Esophagus (tissue), 2 donors: Measurements from ENCODE around the gene JMJD8. TPM values are rescaled to one million over a fixed set of nuclear protein-coding genes. Genes with fewer than 3 reads are reported as not detected.

ENCODE experiments used
- H3K27ac ChIP-seq, 2 donors: one replicate each; pipeline ENCODE4 v1.5.1; 2013; ENCODE audit warnings: low read depth in 2 of 2, mild to moderate bottlenecking in 2 of 2, inconsistent platforms in 1 of 2, low read length in 1 of 2, moderate library complexity in 1 of 2
- H3K27me3 ChIP-seq, 2 donors: one replicate each; pipeline ENCODE4 v1.6.1; 2013; ENCODE audit warnings: low read length in 2 of 2, control low read depth in 1 of 2, mild to moderate bottlenecking in 1 of 2; ENCODE audit not compliant: insufficient read depth in 2 of 2, control insufficient read depth in 1 of 2
- H3K36me3 ChIP-seq, 2 donors: one replicate each; pipeline ENCODE4 v1.6.1; 2013; ENCODE audit warnings: low read length in 1 of 2; ENCODE audit not compliant: control insufficient read depth in 2 of 2, insufficient read depth in 2 of 2
- H3K4me1 ChIP-seq, 2 donors: one replicate each; pipeline ENCODE4 v1.6.1; 2013; ENCODE audit warnings: low read length in 1 of 2; ENCODE audit not compliant: control insufficient read depth in 2 of 2, insufficient read depth in 2 of 2
- H3K4me3 ChIP-seq, 2 donors: one replicate each; pipeline ENCODE4 v1.5.1; 2013; ENCODE audit warnings: low read length in 2 of 2, mild to moderate bottlenecking in 2 of 2, low read depth in 1 of 2, moderate library complexity in 1 of 2
- H3K9me3 ChIP-seq, 2 donors: one replicate each; pipeline ENCODE4 v1.6.1; 2013; ENCODE audit warnings: mild to moderate bottlenecking in 2 of 2, low read depth in 1 of 2, low read length in 1 of 2, moderate library complexity in 1 of 2; ENCODE audit not compliant: control insufficient read depth in 2 of 2, insufficient read depth in 1 of 2
- WGBS, 2 donors: extraction: QIAGEN DNeasy Blood & Tissue Kit; methylation state at CpG; one replicate each; pipeline ENCODE4 v1.1.7; 2013; 5-methylcytosine and 5-hydroxymethylcytosine counted together
- polyA plus RNA-seq, 2 donors: library from polyadenylated mRNA; stranded (reverse); fragments of 200-250 nt; gene quantifications; one replicate each; pipeline ENCODE4 v1.2.3, GENCODE V29; 2013
- donor health status: healthy with polysubstance abuse.
- donor health status: Bipolar disorder and iron deficiency.

The JMJD8 gene
- polyA plus RNA-seq, 2 donors, result 41.0 to 55.4 TPM

DNA sequence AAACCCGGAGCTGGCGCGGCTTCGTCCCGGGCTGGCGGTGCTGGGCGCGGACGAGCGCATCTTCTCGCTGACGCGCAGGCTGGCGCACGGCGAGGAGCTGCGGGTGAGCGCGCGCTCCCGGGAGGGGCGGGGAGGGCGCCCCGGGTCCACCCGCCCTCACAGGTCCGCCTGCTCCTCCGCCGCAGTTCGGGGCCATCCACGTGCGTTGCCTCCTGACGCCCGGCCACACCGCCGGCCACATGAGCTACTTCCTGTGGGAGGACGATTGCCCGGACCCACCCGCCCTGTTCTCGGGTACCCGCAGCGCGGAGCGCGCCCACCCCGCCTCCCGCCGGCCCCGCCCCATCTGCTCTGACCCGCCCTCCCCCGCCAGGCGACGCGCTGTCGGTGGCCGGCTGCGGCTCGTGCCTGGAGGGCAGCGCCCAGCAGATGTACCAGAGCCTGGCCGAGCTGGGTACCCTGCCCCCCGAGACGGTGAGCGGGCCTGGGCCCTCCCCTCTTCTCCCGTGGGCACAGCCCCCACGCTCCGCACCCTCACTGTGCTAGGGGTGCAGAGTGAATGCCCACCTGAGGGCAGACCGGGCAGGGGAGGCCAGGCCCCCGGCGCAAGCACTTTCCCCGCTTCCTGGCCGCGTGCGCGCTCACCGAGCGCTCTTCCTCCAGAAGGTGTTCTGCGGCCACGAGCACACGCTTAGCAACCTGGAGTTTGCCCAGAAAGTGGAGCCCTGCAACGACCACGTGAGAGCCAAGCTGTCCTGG is 44.2 kb upstream of the JMJD8 start:
- peaks cover 0 to 18% of the 10 kb centered on the region in 2 donors for H3K36me3 ChIP-seq
- peak overlapping the region; percentile 26 to 34 for H3K4me3 ChIP-seq
- H3K27ac ChIP-seq, result no peak overlapping the region
- peaks cover 5 to 22% of the 10 kb centered on the region in 2 donors for H3K4me1 ChIP-seq
- 1% methylated on average over 27 to 80 of the region's 80 CpGs for WGBS, 2 donors
- H3K9me3 ChIP-seq, result no peaks in the 10 kb centered on the region
- peaks cover 0 to 8% of the 10 kb centered on the region in 2 donors for H3K27me3 ChIP-seq

DNA sequence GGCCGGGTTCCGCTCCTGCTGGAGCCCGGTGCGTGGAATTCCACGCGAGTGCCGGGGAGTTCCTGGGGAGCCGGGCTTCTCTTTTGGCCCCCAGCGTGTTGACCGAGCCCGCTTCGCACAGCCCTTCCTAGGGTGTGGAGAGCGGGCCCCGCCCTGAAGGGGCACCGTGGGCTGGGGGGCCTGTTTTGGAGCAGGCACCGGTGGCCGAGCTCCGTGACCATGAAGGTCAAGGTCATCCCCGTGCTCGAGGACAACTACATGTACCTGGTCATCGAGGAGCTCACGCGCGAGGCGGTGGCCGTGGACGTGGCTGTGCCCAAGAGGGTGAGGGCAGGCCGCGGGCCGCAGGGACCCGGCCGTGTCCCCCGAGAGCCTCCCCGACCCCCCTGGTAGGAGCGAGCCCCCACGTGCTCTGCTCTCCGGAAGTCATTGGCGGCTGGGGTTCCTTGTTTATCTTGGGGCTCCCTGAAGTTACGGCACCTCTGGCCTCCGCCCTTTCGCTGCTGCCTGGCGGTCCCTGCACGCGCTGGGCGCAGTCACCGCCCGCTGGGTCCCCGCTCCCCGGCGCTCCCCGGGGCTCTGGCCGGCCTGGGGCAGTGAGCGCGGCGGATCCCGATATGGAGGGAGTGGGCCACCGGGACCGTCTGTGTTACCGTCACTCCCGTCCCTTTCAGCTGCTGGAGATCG is 43.3 kb upstream of the JMJD8 start:
- H3K9me3 ChIP-seq, result no peaks in the 10 kb centered on the region
- 1% methylated on average over 56 to 61 of the region's 61 CpGs for WGBS, 2 donors
- H3K27me3 ChIP-seq, result peaks cover 0 to 8% of the 10 kb centered on the region in 2 donors
- H3K4me3 ChIP-seq, result peak overlapping the region; percentile 34 to 43
- H3K36me3 ChIP-seq, result peaks cover 0 to 14% of the 10 kb centered on the region in 2 donors
- peaks cover 5 to 22% of the 10 kb centered on the region in 2 donors for H3K4me1 ChIP-seq
- H3K27ac ChIP-seq, result peak overlapping the region in 1 of 2 donors; percentile 49

DNA sequence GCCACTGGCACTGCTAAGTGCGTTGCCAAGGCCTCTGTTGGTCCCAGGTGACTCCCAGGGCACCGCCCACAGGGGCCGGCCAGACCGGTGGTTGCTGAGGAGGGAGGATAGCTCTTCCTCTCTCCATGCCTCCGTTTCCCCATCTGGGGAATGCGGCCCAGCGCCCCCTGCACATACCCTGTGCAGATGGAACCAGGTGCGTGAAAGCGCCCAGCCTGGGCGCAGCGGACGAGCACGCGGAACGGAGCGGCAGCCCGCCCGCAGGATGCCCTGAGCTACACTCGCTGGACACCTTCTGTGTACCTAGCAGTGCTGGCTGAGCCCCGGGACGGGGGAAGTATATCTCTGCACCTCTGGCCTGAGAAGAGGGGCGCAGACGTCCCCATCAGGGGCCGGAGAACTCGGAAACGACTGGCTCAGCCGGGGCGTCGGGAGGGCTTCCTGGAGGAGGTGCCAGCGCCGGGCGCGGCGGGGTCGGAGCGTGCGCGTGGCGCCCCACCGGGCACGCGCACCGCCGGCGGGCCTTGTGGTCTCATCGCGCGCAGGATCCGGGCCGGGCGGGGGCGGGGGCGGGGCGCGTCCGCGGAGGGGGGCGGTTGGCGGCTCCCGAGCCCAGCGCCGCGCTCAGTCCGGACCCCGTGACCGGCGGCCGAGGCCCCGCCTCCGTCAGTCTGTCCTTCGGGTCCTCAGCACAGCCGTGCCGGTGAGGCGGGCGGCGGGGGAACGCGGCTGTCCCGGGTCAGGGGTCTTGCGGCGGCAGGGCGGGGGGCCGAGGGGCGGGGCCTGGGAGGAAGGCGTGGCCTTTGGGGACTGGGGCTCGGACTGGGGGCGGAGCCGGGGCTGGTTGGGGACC is 42.5 kb upstream of the JMJD8 start, which contains the start of the genes CCDC78 and HAGHL:
TSS of gene CCDC78 (minus strand) at position 6 of the 853 bp plus-strand sequence. CDS start 76 bp downstream, outside the sequence.
TSS of gene HAGHL (plus strand) at position 669 of the 853 bp plus-strand sequence. CDS start 404 bp downstream, outside the sequence.
- H3K9me3 ChIP-seq, result no peaks in the 10 kb centered on the region
- peaks cover 0 to 11% of the 10 kb centered on the region in 2 donors for H3K36me3 ChIP-seq
- WGBS, 2 donors, result 2 to 3% methylated on average over 71 to 88 of the region's 88 CpGs
- peak within 1 kb of the TSS in 1 of 2 donors; percentile 49 for H3K27ac ChIP-seq
- H3K4me1 ChIP-seq, result peaks cover 8 to 27% of the 10 kb centered on the region in 2 donors
- peaks cover 0 to 8% of the 10 kb centered on the region in 2 donors for H3K27me3 ChIP-seq
- H3K4me3 ChIP-seq, result peak within 1 kb of the TSS; percentile 34 to 43

DNA sequence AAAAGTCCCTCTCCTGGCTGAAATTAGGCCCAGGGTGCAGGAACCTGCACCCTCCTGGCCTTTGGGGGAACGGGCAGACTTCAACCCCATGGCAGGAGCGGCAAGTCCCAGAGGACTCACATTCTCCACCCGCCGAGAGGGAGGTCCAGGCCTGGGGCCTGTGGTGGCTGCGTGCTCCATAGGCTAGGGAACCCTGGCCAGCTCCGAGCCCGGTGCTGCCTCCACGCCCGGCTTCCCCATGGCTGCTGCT is 42.0 kb upstream of the JMJD8 start:
- Histone ChIP-seq H3K4me3 (no peak overlapping the region), H3K9me3 (no peaks in the 10 kb centered on the region), H3K36me3 (peaks cover 0 to 6% of the 10 kb centered on the region in 2 donors), H3K27me3 (peaks cover 0 to 8% of the 10 kb centered on the region in 2 donors), H3K27ac (no peak overlapping the region), H3K4me1 (peaks cover 10 to 32% of the 10 kb centered on the region in 2 donors)
- WGBS, 2 donors, result 19 to 23% methylated on average over 9 of the region's 9 CpGs

DNA sequence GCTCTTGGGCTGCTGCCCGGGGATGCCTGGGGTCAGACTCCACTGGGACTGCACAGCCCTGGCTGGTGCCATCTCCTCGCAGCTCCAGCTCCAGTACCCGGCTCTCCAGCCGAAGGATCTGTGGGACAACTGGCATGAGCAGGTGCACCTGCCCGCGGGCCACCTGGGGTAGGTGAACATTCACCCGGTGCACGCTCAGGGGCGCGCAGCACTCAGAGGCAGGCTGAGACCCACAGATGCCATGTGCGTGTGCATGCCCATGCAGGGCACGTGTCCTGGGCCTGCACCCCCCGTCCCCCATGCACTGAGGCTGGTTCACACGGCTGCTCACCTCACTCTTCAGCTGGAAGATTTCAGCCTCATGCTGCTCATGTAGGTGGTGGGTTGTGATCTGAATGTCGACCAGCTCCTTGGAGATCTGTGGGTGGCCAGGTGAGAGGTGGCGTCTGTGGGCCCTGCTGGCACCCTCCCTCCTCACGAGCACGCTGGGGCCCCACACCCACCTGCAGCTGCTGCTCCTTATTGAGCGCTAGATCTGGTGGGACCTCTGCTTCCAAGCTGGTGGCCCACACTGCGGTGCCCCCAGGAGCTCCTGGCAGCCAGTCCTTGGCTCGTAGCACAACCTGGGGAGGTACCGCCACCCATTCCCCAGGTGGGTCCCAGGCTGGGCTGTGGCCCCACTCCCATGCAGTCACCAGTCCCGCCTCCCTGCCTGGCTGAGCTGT is 41.5 kb upstream of the JMJD8 start:
- H3K36me3 ChIP-seq, result peaks cover 0 to 1% of the 10 kb centered on the region in 2 donors
- H3K4me1 ChIP-seq, result peaks cover 10 to 32% of the 10 kb centered on the region in 2 donors
- no peak overlapping the region for H3K4me3 ChIP-seq
- peaks cover 0 to 8% of the 10 kb centered on the region in 2 donors for H3K27me3 ChIP-seq
- no peak overlapping the region for H3K27ac ChIP-seq
- 60 to 62% methylated on average over 23 of the region's 23 CpGs for WGBS, 2 donors
- no peaks in the 10 kb centered on the region for H3K9me3 ChIP-seq

DNA sequence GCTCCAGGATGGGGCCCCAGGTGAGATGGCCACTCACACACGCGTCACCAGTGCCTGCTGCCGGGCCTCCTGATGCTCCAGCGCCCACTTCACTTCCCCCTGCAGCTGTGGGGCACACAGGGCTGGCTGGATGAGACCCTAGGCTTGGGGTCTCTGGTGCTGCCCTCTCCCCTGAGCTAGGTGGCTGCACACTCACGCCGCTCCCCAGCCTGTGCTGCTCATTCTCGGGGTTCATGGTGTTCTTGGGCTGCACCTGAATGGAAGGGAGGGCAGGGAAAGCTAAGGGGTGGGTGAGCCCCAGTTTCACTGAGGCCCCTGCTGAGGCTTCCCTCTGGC is 40.9 kb upstream of the JMJD8 start:
- Histone ChIP-seq H3K4me1 (peaks cover 14 to 35% of the 10 kb centered on the region in 2 donors), H3K9me3 (no peaks in the 10 kb centered on the region), H3K27ac (no peak overlapping the region), H3K4me3 (no peak overlapping the region), H3K36me3 (no peaks in the 10 kb centered on the region), H3K27me3 (peaks cover 0 to 8% of the 10 kb centered on the region in 2 donors)
- 63 to 75% methylated on average over 6 to 7 of the region's 7 CpGs for WGBS, 2 donors

DNA sequence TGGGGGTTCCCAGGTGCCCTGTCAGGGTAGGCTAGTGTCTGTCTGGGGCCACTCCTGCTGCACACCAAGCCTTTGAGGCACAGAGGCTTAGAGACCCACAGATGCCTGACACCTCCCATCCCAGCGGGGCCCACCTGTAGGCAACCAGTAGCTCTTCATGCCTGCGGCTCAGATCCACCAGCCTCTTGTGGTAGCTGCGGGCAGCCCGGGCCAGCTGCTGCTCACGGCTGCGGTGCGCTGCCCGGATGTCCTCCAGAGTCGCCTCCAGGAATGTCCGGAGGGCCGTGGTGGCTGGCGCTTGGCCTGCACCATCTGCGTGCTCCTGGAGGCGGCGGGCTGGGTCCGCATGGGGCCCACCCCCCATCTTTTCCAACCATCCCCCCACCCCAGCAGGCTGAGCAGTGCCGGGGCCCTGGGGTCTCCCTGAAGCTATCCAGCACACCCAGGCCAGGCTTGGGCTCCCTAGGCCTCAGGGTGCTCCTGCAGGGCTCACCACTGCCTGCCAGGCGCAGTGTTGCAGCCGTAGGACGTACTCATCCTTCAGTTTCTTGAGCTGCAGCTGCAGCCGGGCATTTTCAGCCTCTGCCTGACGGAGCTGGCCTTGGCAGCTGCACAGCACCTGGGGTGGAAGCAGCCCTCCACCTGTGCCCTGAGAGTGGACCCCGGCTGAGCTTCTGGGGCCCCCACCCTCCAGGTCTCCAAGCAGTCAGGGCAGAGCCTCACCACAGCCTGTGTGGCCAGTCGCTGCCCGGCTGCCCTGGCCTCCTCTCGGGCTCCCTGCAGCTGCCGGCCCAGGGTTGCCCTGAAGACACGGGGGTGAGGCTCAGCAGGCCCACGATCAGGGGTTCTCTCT is 40.3 kb upstream of the JMJD8 start:
- Histone ChIP-seq H3K27me3 (peaks cover 0 to 8% of the 10 kb centered on the region in 2 donors), H3K4me3 (no peak overlapping the region), H3K4me1 (peaks cover 14 to 38% of the 10 kb centered on the region in 2 donors), H3K9me3 (no peaks in the 10 kb centered on the region), H3K36me3 (no peaks in the 10 kb centered on the region), H3K27ac (no peak overlapping the region)
- WGBS, 2 donors, result 63 to 68% methylated on average over 29 of the region's 29 CpGs

DNA sequence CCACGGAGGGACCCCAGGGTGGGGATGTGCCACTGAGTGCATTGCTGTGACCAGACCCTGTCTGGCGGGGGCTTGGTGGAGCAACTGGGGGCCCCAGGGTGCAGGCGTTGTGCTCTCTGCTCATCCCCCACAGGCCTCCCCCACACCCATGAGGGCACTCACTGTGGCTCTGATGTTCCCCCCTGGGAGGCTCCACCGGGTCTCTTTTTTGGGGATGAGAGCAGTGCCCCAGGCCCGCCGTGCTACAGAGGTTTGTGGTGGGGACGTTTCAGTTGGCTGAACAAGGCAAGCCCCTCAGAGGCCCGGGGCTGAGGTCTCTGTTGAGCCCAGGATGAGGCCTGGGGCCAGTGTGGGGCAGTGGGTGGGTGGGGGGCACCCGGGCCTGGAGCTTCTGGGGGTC is 39.6 kb upstream of the JMJD8 start:
- Histone ChIP-seq H3K4me1 (peaks cover 14 to 34% of the 10 kb centered on the region in 2 donors), H3K27ac (no peak overlapping the region), H3K9me3 (no peaks in the 10 kb centered on the region), H3K4me3 (no peak overlapping the region), H3K27me3 (peaks cover 0 to 8% of the 10 kb centered on the region in 2 donors), H3K36me3 (no peaks in the 10 kb centered on the region)
- WGBS, 2 donors, result 85 to 86% methylated on average over 9 of the region's 9 CpGs
